ENCODE measurements around the gene SLC25A42.

GRCh38 chr19:19054939-19055440 lies 8.8 kb upstream of the SLC25A42 start:
- TF ChIP-seq CTCF (IDR thresholded peaks at IDR 0.05; ENCODE audit: poor library complexity) (no peak), EZH2phosphoT487 (IDR thresholded peaks at IDR 0.05; ENCODE audit: low read depth, severe bottlenecking, unreplicated experiment) (no peak), EZH2 (IDR thresholded peaks at IDR 0.05; ENCODE audit: borderline replicate concordance) (no peak)
